Measurements from ENCODE around the gene UBE2E2. TPM values are rescaled to one million over a fixed set of nuclear protein-coding genes. Genes with fewer than 3 reads are reported as not detected.

UBE2E2 gene
- polyA plus RNA-seq, 1 donor (not counting 4 experiments of a cell fraction or from before 2014, with no cell fraction given): 63.2 TPM

DNA sequence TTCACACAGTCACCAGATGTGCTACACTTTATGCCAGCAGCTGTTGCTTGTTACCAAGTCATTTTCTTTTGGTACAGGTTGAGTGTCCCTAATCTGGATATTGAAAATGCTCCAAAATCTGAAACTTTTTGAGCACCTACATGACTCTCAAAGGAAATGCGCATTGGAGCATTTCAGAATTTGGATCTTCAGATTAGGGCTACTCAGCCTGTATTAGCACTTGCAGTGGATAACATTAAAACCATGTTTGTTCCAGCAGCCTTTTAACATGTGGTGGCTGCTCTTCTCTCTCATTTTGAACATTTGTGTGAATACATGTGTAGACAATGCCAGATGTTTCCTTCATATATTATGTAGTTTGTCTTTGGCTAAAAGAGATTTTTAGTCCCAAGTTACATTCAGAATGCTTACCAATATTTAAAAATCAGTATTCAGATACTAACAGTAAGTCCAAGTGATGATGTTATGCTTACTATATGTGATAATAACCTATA is 371.7 kb downstream of the UBE2E2 start:
- FAIRE-seq: no peak
- no peak overlapping the region for H3K4me2 ChIP-seq (ENCODE audit: control insufficient read depth, extremely low read depth, insufficient read depth, low read depth, low read length)
- dilution Hi-C loops (cut with MboI; ENCODE audit: extremely low pct_ligation_motif_present, low sequenced_read_pairs): no loop called here
- H3K27ac ChIP-seq (ENCODE audit: control insufficient read depth, insufficient read depth, low read length): no peak overlapping the region
- H3K79me2 ChIP-seq (ENCODE audit: control insufficient read depth, insufficient read depth, low read length): no peaks in the 10 kb centered on the region
- no peaks in the 10 kb centered on the region for H3K9me1 ChIP-seq (ENCODE audit: control insufficient read depth, extremely low read depth, insufficient read depth, low read length)
- no peaks in the 10 kb centered on the region for H4K20me1 ChIP-seq (ENCODE audit: control insufficient read depth, extremely low read depth, insufficient read depth, low read length)
- H3K36me3 ChIP-seq (ENCODE audit: control insufficient read depth in 2 of 2, extremely low read depth in 1 of 2, insufficient read depth in 2 of 2, low read length in 2 of 2): no peaks in the 10 kb centered on the region
- H2AFZ ChIP-seq (ENCODE audit: control insufficient read depth, low read length): no peak overlapping the region
- no peak overlapping the region for H3K4me3 ChIP-seq (ENCODE audit: control insufficient read depth in 2 of 3, extremely low read depth in 1 of 3, insufficient read depth in 2 of 3, low read depth in 1 of 3, low read length in 3 of 3)
- no peak overlapping the region for H3K9ac ChIP-seq (ENCODE audit: control insufficient read depth, extremely low read depth, insufficient read depth, low read length)
- no peak for DNase-seq (ENCODE audit: low read depth, low spot score)
- TF ChIP-seq EZH2 (IDR thresholded peaks at IDR 0.05; ENCODE audit: low read length) (no peak), CTCF (optimal IDR thresholded peaks at IDR 0.05 in 1 of 3, IDR thresholded peaks at IDR 0.05 in 1 of 3, conservative IDR thresholded peaks at IDR 0.05 in 1 of 3; ENCODE audit: extremely low read depth in 1 of 3, insufficient read depth in 2 of 3, low read length in 3 of 3) (no peak)
- no peaks in the 10 kb centered on the region for H3K9me3 ChIP-seq (ENCODE audit: control insufficient read depth, low read depth, low read length)
- no peaks in the 10 kb centered on the region for H3K4me1 ChIP-seq (ENCODE audit: control insufficient read depth, extremely low read depth, insufficient read depth, low read length)
- no peaks in the 10 kb centered on the region for H3K27me3 ChIP-seq (ENCODE audit: control insufficient read depth, extremely low read depth, insufficient read depth, low read length)

DNA sequence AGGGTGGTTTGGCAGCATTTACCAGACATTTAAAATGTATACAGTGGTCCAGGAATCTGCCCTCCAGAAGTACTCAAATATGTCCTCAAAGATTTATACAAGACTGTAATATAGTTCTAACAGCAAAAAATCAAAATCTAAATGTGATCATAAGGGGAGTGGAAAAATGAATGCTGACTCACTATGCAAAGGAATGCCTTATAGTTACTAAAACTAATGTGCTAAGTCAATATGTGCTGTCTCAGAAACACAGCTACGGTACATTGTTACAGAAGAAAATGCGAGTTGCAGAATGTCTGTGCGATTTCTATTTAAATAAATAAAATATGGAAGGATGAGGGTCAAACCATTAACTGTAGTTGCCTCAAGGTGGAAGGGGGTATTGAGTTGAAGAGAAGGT is 372.6 kb downstream of the UBE2E2 start:
- H3K27me3 ChIP-seq (ENCODE audit: control insufficient read depth, extremely low read depth, insufficient read depth, low read length): no peaks in the 10 kb centered on the region
- no peak for DNase-seq (ENCODE audit: low read depth, low spot score)
- dilution Hi-C loops (cut with MboI; ENCODE audit: extremely low pct_ligation_motif_present, low sequenced_read_pairs): no loop called here
- no peak overlapping the region for H2AFZ ChIP-seq (ENCODE audit: control insufficient read depth, low read length)
- H3K4me2 ChIP-seq (ENCODE audit: control insufficient read depth, extremely low read depth, insufficient read depth, low read depth, low read length): no peak overlapping the region
- no peaks in the 10 kb centered on the region for H4K20me1 ChIP-seq (ENCODE audit: control insufficient read depth, extremely low read depth, insufficient read depth, low read length)
- FAIRE-seq: no peak
- H3K4me3 ChIP-seq (ENCODE audit: control insufficient read depth in 2 of 3, extremely low read depth in 1 of 3, insufficient read depth in 2 of 3, low read depth in 1 of 3, low read length in 3 of 3): no peak overlapping the region
- no peaks in the 10 kb centered on the region for H3K36me3 ChIP-seq (ENCODE audit: control insufficient read depth in 2 of 2, extremely low read depth in 1 of 2, insufficient read depth in 2 of 2, low read length in 2 of 2)
- H3K9me1 ChIP-seq (ENCODE audit: control insufficient read depth, extremely low read depth, insufficient read depth, low read length): no peaks in the 10 kb centered on the region
- H3K4me1 ChIP-seq (ENCODE audit: control insufficient read depth, extremely low read depth, insufficient read depth, low read length): peaks cover 2% of the 10 kb centered on the region
- H3K9me3 ChIP-seq (ENCODE audit: control insufficient read depth, low read depth, low read length): no peaks in the 10 kb centered on the region
- H3K9ac ChIP-seq (ENCODE audit: control insufficient read depth, extremely low read depth, insufficient read depth, low read length): no peak overlapping the region
- TF ChIP-seq EZH2 (IDR thresholded peaks at IDR 0.05; ENCODE audit: low read length) (no peak), CTCF (optimal IDR thresholded peaks at IDR 0.05 in 1 of 3, IDR thresholded peaks at IDR 0.05 in 1 of 3, conservative IDR thresholded peaks at IDR 0.05 in 1 of 3; ENCODE audit: extremely low read depth in 1 of 3, insufficient read depth in 2 of 3, low read length in 3 of 3) (no peak)
- no peak overlapping the region for H3K27ac ChIP-seq (ENCODE audit: control insufficient read depth, insufficient read depth, low read length)
- no peaks in the 10 kb centered on the region for H3K79me2 ChIP-seq (ENCODE audit: control insufficient read depth, insufficient read depth, low read length)

Measured in keratinocyte (primary cell).